IPS-15b (cell line): ENCODE results near the gene DUSP11.

Source experiments
- H3K27me3 ChIP-seq: one replicate; pipeline ENCODE4 v1.6.1; 2013; ENCODE audit warnings: low read length; ENCODE audit not compliant: control insufficient read depth, insufficient read depth
- H3K36me3 ChIP-seq: one replicate; pipeline ENCODE4 v1.6.1; 2013; ENCODE audit warnings: low read length; ENCODE audit not compliant: control insufficient read depth, insufficient read depth
- H3K4me1 ChIP-seq: one replicate; pipeline ENCODE4 v1.6.1; 2013; ENCODE audit warnings: mild to moderate bottlenecking, low read length; ENCODE audit not compliant: control insufficient read depth, insufficient read depth
- H3K4me3 ChIP-seq: one replicate; pipeline ENCODE4 v1.5.1; 2013; ENCODE audit warnings: low read depth, low read length
- H3K9ac ChIP-seq: one replicate; pipeline ENCODE4 v1.6.1; 2013; ENCODE audit warnings: low read depth, mild to moderate bottlenecking, low read length
- H3K9me3 ChIP-seq: one replicate; pipeline ENCODE4 v1.6.1; 2013; ENCODE audit warnings: mild to moderate bottlenecking, low read length; ENCODE audit not compliant: control insufficient read depth, insufficient read depth

DUSP11 gene

GRCh38 chr2:73714091-73714490, 65.8 kb downstream of the DUSP11 start:
- H3K36me3 ChIP-seq: no peaks in the 10 kb centered on the region
- H3K4me1 ChIP-seq: no peaks in the 10 kb centered on the region
- no peak overlapping the region for H3K9ac ChIP-seq
- H3K9me3 ChIP-seq: no peaks in the 10 kb centered on the region
- no peak overlapping the region for H3K4me3 ChIP-seq
- peaks cover 5% of the 10 kb centered on the region for H3K27me3 ChIP-seq
